Activated CD4-positive, alpha-beta T cell treated with anti-CD3 and anti-CD28 coated beads, Interleukin-10, Interleukin-2, amounts not matched to agents 100 ng/mL and 50 ng/mL, durations not matched to agents 16 hours and 8 hours (primary cell): ENCODE measurements around the gene LONRF3.
"Not testable (repeated sequence)": the region's sequence is repeated elsewhere in the genome, so short reads cannot be mapped to it uniquely, and the experiment has no call there.

Experiments used
- DNase-seq: peaks from one replicate; pipeline ENCODE4 v3.0.0-alpha.2; 2020

The LONRF3 gene

GRCh38 chrX:118988911-118989310 lies 14.5 kb downstream of the LONRF3 start:
- no peak for DNase-seq

- DNase-seq = no peak
Observed at GRCh38 chrX:118989886-118990285, 15.5 kb downstream of the LONRF3 start.

- no peak for DNase-seq
Observed at GRCh38 chrX:118990512-118991227, 16.3 kb downstream of the LONRF3 start.

- not testable (repeated sequence) for DNase-seq
Observed at GRCh38 chrX:118992441-118993121, 18.2 kb downstream of the LONRF3 start.

- no peak for DNase-seq
Observed at GRCh38 chrX:119003462-119003861, 29.0 kb downstream of the LONRF3 start.

- peak; percentile 60 for DNase-seq
Observed at GRCh38 chrX:119004920-119005524, 30.6 kb downstream of the LONRF3 start.

- DNase-seq = no peak
Observed at GRCh38 chrX:119007189-119007770, 32.9 kb downstream of the LONRF3 start.

GRCh38 chrX:119008110-119008744 lies 33.8 kb downstream of the LONRF3 start:
- DNase-seq = peak; percentile 49

- DNase-seq = no peak
Observed at GRCh38 chrX:119009071-119009470, 34.7 kb downstream of the LONRF3 start.

- DNase-seq = no peak
Observed at GRCh38 chrX:119010491-119010890, 36.1 kb downstream of the LONRF3 start.

- DNase-seq = no peak
Observed at GRCh38 chrX:119013164-119013563, 38.7 kb downstream of the LONRF3 start.

GRCh38 chrX:119015407-119016237 lies 41.2 kb downstream of the LONRF3 start:
- peak; percentile 81 for DNase-seq

- DNase-seq = no peak
Observed at GRCh38 chrX:119017077-119017476, 42.7 kb downstream of the LONRF3 start.

GRCh38 chrX:119025900-119026299 lies 51.5 kb downstream of the LONRF3 start:
- no peak for DNase-seq

- not testable (repeated sequence) for DNase-seq
Observed at GRCh38 chrX:119026344-119026743, 51.9 kb downstream of the LONRF3 start.

- DNase-seq = not testable (repeated sequence)
Observed at GRCh38 chrX:119027960-119028732, 53.7 kb downstream of the LONRF3 start.

- DNase-seq = no peak
Observed at GRCh38 chrX:119028733-119029330, 54.4 kb downstream of the LONRF3 start.

GRCh38 chrX:119029656-119030055 lies 55.2 kb downstream of the LONRF3 start:
- not testable (repeated sequence) for DNase-seq

- DNase-seq = no peak
Observed at GRCh38 chrX:119030990-119031389, 56.6 kb downstream of the LONRF3 start.

- DNase-seq = no peak
Observed at GRCh38 chrX:119036107-119037029, 62.0 kb downstream of the LONRF3 start.
